GM10248 (cell line): ENCODE data around the gene PRKCE.
"Not testable (repeated sequence)": the region's sequence is repeated elsewhere in the genome, so short reads cannot be mapped to it uniquely, and the experiment has no call there.

ENCODE experiments used
- CTCF ChIA-PET: fragments of 300-600 bp; sonication (Branson Sonifier 250); formaldehyde crosslinking; extraction: SDS; loops from one replicate; lab custom pipeline; 2021; ENCODE audit warnings: antibody characterized with exemption; lab: Yijun Ruan, JAX
- POLR2A ChIA-PET: fragments of 350-650 bp; sonication (Branson Sonifier 250); formaldehyde crosslinking; extraction: SDS; loops from one replicate; lab custom pipeline; 2020; ENCODE audit warnings: antibody characterized with exemption; lab: Yijun Ruan, JAX
- DNase-seq: peaks from one replicate; pipeline ENCODE4 v3.0.0; 2012; ENCODE audit errors: extremely low spot score
- CTCF ChIP-seq: IDR thresholded peaks from 2 replicates; pipeline ENCODE4 v1.5.1; 2012; ENCODE audit warnings: mild to moderate bottlenecking, low read depth; ENCODE audit errors: extremely low read depth, missing control alignments, control extremely low read depth

PRKCE gene

GRCh38 chr2:45857867-45858520, 206.5 kb downstream of the PRKCE start:
- no peak for TF ChIP-seq CTCF
- DNase-seq: no peak
- CTCF ChIA-PET: interaction anchor here (0.9 to 1.9 kb wide), 5 partner anchors 9 to 48 kb away, joined by 3 to 6 read pairs (median 4); no protein-coding TSS in a partner anchor
- POLR2A ChIA-PET: no interaction called here

- POLR2A ChIA-PET, DNase-seq: not testable (repeated sequence)
- CTCF ChIA-PET: interaction anchor here (1.3 to 1.9 kb wide), 3 partner anchors 10 to 30 kb away, joined by 4 to 6 read pairs (median 5); no protein-coding TSS in a partner anchor
These were observed 207.4 kb downstream of the PRKCE start for GRCh38 chr2:45858872-45859271.

GRCh38 chr2:45859682-45860081, 208.2 kb downstream of the PRKCE start:
- CTCF ChIA-PET: interaction anchor here (0.8 to 1.7 kb wide), 9 partner anchors 8 to 231 kb away, joined by 3 to 9 read pairs (median 3); no protein-coding TSS in a partner anchor
- no peak for TF ChIP-seq CTCF
- no peak for DNase-seq
- POLR2A ChIA-PET: no interaction called here

DNA sequence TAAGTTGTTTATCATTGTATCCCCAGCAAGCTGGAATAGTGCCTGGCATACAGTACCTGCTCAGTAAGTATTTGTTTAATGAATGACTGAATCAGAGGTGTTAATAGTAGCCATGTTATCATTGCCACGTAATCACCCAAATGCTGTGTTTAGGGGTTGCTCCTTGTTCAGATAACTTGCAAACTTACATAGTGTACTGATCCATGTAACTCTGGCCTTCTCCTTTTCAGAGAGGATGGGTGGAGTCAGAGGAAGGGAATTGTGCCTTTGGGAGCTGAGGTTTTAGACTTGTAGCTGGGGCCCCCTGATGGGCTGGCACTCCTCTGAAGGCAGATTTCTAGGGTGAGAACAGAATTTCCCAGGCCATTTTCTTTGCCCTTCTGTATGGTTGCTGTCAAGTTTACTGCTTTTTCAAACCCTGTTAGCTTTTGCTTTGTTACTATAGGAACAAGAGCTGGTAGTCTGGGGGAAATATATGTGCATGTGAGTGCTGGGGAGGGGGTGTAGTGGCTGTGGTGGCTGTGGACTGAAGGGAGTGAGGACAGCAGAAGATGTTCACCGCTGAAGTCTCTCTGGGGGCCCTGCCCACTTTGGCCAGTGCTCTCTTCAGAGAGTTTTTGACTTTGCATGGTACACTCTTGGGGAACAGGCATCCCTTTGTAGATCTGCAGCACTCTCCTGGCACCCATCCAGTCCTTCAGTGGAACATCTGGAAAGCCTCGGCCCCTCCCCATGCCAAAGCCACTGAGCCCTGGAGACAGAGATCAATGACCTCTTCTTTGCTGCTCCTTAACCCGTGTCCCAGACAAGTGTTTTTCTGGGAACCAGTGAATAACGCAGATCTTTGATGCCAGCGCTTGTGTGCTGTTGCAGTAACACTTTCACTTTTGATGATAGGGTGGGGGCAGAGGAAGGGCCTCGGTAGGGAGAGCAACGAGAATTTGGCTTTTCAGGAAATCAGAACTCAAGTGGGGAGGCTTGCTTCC, 209.0 kb downstream of the PRKCE start:
- DNase-seq: no peak
- CTCF ChIA-PET: interaction anchor here (0.7 to 1.7 kb wide), 10 partner anchors 9 to 232 kb away, joined by 3 to 9 read pairs (median 3); no protein-coding TSS in a partner anchor
- no peak for TF ChIP-seq CTCF
- POLR2A ChIA-PET: no interaction called here

DNA sequence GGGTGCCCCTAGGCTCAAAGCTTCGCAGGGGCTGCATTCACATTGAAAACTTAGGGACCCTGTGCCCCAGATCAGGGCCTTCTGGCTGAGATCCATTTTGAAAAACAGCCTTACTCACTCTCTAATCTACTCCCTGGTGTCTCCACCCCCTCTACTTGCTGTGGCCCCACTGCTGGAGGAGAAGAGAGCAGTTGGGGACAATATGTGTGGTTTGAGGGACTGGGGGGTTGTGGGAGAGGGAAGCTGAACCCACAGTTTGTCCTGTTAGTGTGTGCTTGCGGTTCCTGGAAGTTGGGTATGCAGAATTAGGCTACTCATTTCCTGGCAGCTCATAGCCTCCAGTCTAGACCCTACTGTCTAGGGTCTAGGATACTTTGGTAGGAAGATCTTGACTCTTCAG, 211.4 kb downstream of the PRKCE start:
- no peak for TF ChIP-seq CTCF
- CTCF ChIA-PET: interaction anchor here (1.0 to 3.7 kb wide), 7 partner anchors 9 to 200 kb away, joined by 3 to 16 read pairs (median 7); no protein-coding TSS in a partner anchor
- POLR2A ChIA-PET: no interaction called here
- no peak for DNase-seq

DNA sequence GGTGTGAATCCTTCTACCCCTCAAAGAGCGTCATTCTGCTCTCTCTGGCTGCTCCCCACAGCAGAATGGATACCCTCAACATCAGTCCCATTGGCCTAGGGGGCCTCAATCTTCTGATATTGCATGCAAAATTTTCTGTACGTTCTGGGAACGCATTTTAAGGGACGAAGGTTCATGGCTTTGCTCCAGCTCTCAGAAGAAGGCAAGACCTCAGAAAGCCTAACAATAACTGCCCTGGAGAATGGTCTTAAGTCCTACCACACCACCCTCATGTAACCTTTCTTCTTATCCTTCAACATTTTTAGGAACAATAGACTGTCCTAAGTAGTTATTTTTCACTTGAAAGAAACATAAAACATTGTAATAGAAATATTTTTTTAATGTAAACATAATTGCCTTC, 212.6 kb downstream of the PRKCE start:
- no peak for DNase-seq
- TF ChIP-seq CTCF: no peak
- CTCF ChIA-PET: interaction anchor here (0.9 to 3.7 kb wide), 9 partner anchors 8 to 199 kb away, joined by 3 to 16 read pairs (median 4); no protein-coding TSS in a partner anchor
- POLR2A ChIA-PET: no interaction called here
